ENCODE results near the gene TBX2. TPM values are rescaled to one million over a fixed set of nuclear protein-coding genes. Genes with fewer than 3 reads are reported as not detected.
A peak's percentile ranks its signal among the peaks of the same experiment; 100 is the strongest.

The TBX2 gene
- total and polyA plus RNA-seq, 2 of the 13 experiments (the other 11 are each of a cell fraction or from before 2014, with no cell fraction given), result 2.8 to 15.3 TPM

DNA sequence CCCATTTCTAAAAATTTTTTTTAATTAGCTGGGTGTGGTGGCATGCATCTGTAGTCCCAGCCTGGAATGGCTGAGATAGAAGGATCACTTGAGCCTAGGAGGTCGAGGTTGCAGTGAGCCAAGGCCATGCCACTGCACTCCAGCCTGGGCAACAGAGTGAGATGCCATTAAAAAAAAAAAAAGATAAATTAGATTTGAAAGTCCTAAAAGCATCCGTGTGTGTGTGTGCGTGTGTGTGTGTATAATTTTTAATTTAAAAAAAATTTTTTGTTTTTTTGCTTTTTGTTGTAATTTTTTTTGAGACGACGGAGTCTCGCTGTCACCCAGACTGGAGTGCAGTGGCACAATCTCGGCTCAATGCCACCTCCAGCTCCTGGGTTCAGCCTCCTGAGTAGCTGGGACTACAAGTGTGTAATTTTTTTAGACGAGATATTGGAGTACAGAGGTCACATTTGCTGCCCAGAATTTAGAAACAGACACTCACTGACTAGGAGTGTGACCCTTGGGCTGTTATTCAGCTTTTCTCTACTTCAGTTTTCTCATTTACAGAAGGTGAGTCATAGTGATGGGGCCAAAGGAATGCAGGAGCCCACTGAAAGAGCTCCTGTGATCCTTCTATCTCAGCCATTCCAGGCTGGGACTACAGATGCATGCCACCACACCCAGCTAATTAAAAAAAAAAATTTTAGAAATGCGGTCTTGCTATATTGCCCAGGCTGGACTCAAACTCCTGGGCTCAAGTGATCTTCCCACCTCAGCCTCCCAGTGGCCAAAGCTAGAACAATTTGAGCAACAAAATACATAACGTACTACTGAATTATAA, 27.1 kb downstream of the TBX2 start (continued):
- no peak for TF ChIP-seq ZNF670 (CRISPR knock-in tag; IDR thresholded peaks at IDR 0.05; ENCODE audit: borderline replicate concordance)
- 0 out of 2 replicates have a peak, but pooled peaks have one; percentile 33 for TF ChIP-seq GFI1 (CRISPR knock-in tag; IDR thresholded peaks at IDR 0.05; ENCODE audit: borderline replicate concordance)
- TF ChIP-seq KDM6A (CRISPR knock-in tag; IDR thresholded peaks at IDR 0.05; ENCODE audit: low read depth), result peak; percentile 59
- TF ChIP-seq ZKSCAN8 (CRISPR knock-in tag; IDR thresholded peaks at IDR 0.05; ENCODE audit: borderline replicate concordance), result 0 out of 2 replicates have a peak, but pooled peaks have one; percentile 29
- peak; percentile 82; the same call in 1 of the 2 replicates for TF ChIP-seq CHD4 (IDR thresholded peaks at IDR 0.05; ENCODE audit: borderline replicate concordance, low read length)
- 0 out of 2 replicates have a peak, but pooled peaks have one; percentile 18 for TF ChIP-seq HNRNPL (IDR thresholded peaks at IDR 0.05; ENCODE audit: low read depth, low read length)
- TF ChIP-seq PTBP1 (IDR thresholded peaks at IDR 0.05; ENCODE audit: low read depth, low read length, poor library complexity, severe bottlenecking), result no peak
- TF ChIP-seq ETV5 (CRISPR knock-in tag; IDR thresholded peaks at IDR 0.05; ENCODE audit: borderline replicate concordance), result peak; percentile 43; the same call in 1 of the 2 replicates
- 0 out of 4 replicates have a peak, but pooled peaks of 1 of the 2 experiments have one; percentile 24 for TF ChIP-seq NR2F1 (CRISPR knock-in tag; IDR thresholded peaks at IDR 0.05)
- TF ChIP-seq, protein P1, sequence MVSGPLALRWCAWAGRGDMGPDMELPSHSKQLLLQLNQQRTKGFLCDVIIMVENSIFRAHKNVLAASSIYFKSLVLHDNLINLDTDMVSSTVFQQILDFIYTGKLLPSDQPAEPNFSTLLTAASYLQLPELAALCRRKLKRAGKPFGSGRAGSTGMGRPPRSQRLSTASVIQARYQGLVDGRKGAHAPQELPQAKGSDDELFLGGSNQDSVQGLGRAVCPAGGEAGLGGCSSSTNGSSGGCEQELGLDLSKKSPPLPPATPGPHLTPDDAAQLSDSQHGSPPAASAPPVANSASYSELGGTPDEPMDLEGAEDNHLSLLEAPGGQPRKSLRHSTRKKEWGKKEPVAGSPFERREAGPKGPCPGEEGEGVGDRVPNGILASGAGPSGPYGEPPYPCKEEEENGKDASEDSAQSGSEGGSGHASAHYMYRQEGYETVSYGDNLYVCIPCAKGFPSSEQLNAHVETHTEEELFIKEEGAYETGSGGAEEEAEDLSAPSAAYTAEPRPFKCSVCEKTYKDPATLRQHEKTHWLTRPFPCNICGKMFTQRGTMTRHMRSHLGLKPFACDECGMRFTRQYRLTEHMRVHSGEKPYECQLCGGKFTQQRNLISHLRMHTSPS (CRISPR knock-in tag; IDR thresholded peaks at IDR 0.05; ENCODE audit: low read depth), result no peak
- TF ChIP-seq, protein P2, sequence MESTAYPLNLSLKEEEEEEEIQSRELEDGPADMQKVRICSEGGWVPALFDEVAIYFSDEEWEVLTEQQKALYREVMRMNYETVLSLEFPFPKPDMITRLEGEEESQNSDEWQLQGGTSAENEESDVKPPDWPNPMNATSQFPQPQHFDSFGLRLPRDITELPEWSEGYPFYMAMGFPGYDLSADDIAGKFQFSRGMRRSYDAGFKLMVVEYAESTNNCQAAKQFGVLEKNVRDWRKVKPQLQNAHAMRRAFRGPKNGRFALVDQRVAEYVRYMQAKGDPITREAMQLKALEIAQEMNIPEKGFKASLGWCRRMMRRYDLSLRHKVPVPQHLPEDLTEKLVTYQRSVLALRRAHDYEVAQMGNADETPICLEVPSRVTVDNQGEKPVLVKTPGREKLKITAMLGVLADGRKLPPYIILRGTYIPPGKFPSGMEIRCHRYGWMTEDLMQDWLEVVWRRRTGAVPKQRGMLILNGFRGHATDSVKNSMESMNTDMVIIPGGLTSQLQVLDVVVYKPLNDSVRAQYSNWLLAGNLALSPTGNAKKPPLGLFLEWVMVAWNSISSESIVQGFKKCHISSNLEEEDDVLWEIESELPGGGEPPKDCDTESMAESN (CRISPR knock-in tag; conservative IDR thresholded peaks at IDR 0.05), result 0 out of 2 replicates have a peak, but pooled peaks have one; percentile 30
- TF ChIP-seq, protein P3, sequence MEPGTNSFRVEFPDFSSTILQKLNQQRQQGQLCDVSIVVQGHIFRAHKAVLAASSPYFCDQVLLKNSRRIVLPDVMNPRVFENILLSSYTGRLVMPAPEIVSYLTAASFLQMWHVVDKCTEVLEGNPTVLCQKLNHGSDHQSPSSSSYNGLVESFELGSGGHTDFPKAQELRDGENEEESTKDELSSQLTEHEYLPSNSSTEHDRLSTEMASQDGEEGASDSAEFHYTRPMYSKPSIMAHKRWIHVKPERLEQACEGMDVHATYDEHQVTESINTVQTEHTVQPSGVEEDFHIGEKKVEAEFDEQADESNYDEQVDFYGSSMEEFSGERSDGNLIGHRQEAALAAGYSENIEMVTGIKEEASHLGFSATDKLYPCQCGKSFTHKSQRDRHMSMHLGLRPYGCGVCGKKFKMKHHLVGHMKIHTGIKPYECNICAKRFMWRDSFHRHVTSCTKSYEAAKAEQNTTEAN (CRISPR knock-in tag; conservative IDR thresholded peaks at IDR 0.05), result peak; percentile 91
- 0 out of 2 replicates have a peak, but pooled peaks have one; percentile 75 for TF ChIP-seq RORA (CRISPR knock-in tag; IDR thresholded peaks at IDR 0.05)
- TF ChIP-seq, protein P4, sequence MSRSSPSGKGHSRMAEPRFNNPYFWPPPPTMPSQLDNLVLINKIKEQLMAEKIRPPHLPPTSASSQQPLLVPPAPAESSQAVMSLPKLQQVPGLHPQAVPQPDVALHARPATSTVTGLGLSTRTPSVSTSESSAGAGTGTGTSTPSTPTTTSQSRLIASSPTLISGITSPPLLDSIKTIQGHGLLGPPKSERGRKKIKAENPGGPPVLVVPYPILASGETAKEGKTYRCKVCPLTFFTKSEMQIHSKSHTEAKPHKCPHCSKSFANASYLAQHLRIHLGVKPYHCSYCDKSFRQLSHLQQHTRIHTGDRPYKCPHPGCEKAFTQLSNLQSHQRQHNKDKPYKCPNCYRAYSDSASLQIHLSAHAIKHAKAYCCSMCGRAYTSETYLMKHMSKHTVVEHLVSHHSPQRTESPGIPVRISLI (CRISPR knock-in tag; IDR thresholded peaks at IDR 0.05; ENCODE audit: borderline replicate concordance), result peak; percentile 69
- TF ChIP-seq, protein P5, sequence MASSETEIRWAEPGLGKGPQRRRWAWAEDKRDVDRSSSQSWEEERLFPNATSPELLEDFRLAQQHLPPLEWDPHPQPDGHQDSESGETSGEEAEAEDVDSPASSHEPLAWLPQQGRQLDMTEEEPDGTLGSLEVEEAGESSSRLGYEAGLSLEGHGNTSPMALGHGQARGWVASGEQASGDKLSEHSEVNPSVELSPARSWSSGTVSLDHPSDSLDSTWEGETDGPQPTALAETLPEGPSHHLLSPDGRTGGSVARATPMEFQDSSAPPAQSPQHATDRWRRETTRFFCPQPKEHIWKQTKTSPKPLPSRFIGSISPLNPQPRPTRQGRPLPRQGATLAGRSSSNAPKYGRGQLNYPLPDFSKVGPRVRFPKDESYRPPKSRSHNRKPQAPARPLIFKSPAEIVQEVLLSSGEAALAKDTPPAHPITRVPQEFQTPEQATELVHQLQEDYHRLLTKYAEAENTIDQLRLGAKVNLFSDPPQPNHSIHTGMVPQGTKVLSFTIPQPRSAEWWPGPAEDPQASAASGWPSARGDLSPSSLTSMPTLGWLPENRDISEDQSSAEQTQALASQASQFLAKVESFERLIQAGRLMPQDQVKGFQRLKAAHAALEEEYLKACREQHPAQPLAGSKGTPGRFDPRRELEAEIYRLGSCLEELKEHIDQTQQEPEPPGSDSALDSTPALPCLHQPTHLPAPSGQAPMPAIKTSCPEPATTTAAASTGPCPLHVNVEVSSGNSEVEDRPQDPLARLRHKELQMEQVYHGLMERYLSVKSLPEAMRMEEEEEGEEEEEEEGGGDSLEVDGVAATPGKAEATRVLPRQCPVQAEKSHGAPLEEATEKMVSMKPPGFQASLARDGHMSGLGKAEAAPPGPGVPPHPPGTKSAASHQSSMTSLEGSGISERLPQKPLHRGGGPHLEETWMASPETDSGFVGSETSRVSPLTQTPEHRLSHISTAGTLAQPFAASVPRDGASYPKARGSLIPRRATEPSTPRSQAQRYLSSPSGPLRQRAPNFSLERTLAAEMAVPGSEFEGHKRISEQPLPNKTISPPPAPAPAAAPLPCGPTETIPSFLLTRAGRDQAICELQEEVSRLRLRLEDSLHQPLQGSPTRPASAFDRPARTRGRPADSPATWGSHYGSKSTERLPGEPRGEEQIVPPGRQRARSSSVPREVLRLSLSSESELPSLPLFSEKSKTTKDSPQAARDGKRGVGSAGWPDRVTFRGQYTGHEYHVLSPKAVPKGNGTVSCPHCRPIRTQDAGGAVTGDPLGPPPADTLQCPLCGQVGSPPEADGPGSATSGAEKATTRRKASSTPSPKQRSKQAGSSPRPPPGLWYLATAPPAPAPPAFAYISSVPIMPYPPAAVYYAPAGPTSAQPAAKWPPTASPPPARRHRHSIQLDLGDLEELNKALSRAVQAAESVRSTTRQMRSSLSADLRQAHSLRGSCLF (CRISPR knock-in tag; IDR thresholded peaks at IDR 0.05; ENCODE audit: borderline replicate concordance), result no peak
